HG02884 (cell line): ENCODE measurements around the gene EXTL1.

Source experiments
- ATAC-seq: cut with Tn5 transposase; IDR thresholded peaks from one replicate; pipeline ENCODE4 v1.9.1; 2021; ENCODE audit warnings: mild to moderate bottlenecking, moderate library complexity; ENCODE audit not compliant: unreplicated experiment

Gene EXTL1

DNA sequence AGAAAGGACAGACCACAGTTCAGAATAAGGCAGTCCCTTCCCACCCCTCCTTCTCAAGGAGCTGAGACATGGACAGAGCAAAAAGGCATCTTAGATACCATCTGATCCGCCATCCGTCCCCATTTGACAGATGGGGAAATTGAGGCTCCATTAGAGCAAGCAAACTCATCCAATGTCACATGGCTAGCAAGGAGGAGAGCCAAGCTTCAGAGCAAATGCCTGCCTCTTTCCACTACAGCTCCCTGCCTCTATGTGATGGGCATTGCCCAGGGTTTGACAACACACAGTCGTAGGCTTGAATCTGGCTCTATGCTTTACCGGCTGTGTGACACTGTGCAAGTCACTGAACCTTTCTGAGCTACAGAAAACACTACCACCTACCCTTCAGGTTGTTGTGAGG is 20.4 kb downstream of the EXTL1 start:
- no peak for ATAC-seq

GRCh38 chr1:26043765-26044164 is 22.2 kb downstream of the EXTL1 start:
- no peak for ATAC-seq

GRCh38 chr1:26044414-26044813 is 22.8 kb downstream of the EXTL1 start:
- ATAC-seq: no peak

DNA sequence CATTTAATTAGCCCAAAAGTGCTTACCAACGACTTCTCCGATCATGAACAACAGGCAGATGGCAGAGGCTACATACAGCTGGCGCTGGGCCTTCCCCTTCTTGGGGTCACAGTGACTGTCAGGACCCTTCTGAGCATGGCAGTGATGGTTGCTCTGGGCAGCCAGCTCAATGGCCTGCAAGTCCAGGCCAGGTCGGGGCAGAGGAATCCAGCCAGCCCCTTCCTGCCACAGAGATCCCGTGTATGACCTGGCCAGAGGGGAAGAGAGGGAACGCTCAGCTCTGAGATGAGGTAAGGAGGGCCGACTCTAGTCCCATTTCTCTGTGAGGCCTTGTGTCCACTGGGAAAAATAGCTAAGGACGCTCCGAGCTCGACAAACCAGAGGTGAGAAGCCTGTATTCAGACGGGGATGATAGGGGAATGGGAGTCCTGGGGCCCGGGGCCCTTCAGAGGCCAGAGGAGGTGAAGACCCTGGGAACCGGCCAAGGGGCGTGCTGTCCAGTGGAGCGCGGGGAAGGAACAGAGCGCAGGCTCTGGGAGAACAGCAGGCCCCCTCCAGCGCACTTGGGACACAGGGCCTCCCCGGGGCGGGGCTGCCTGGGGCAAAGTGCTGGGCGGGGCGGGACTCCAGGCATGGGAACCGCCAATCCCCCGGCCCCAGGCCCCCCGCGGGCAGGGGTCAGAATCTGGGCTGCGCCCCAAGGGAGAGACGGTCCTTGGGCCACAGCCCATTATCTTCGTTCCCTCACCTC is 23.6 kb downstream of the EXTL1 start:
- ATAC-seq: no peak

DNA sequence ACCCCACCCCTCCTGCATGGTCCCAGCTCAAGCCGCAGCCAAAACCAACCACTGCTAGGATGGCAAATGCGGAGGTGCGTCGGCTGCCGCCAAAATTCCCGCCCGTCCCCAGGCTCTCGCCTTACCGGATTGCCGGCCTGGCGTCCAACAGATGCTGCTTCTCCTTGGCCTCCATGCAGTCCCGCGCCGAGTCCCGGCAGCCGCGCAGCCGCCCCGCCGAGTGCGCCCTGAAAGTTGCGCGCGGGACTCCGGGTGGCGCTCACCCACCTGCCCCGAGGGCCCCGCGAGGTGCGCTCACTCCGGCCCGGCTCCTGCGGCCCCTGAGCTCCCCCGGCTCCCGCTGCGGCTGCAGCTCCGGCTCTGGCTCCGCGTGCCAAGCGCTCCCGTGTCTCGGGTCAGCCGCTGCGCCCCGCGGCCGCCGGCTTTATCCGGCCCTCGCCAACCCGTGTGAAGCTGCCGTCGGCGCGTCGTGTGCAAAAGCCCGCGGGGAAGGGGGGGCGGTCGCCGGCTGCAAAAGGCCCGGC is 24.2 kb downstream of the EXTL1 start, which contains the start of gene SLC30A2:
Gene SLC30A2, minus strand, starts transcription at position 397 of the 524 bp plus-strand sequence. Its CDS starts 222 bp downstream, at position 175.
- ATAC-seq: no peak

GRCh38 chr1:26046246-26047095 is 24.9 kb downstream of the EXTL1 start:
- ATAC-seq: no peak

GRCh38 chr1:26047278-26047874 is 25.8 kb downstream of the EXTL1 start:
- ATAC-seq: no peak

DNA sequence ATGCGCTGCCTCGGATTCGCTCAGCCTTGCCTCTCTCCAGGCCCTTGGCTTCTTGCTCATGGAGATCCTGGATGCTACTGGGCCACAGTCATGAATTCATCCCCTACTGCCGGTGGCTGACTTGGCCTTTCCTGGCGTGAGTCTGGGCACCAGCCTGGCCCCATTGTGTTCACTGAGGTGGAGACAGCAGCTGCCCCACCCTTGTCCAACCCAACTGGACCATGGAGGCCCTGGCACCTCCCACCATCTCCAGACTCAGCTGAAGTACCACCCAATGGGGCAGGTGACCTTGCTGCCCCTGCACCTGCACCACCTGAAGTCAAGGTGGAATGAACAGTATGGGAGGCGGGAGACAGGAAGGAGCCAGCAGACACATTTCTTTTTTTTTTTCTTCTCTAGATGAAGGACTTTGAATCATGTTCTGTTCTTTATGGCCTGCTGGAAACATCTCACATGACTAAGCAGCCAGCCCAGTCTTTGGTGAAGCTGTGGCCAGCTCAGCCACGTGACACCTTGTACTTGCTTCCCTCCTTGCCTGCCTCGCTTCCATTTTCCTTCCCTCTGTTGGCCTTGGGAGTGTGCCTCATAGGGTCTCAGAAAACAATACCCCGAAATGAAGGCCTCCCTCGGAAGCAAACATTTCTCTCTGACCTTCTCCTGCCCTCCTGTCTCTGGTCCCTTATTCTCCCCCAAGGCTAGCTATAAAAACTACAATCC is 28.1 kb downstream of the EXTL1 start:
- ATAC-seq: no peak

DNA sequence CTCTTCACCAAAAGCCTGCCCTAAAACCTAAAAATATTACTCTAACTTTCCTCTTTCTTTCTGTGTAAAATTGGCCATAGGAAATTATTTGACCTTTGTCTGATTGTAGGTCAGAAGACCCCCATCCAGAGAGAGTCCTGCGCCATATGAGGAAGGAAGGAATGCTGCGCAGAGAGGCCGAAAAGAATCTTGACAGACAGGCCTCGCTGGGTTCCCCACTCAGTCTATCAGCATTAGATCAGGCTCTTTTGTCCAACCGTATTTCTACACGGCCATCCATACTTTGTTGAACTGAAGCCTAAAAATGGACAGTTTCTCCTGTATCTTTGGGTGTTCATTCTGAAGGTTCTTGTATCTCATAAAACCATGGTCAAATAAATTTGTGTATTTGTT is 28.7 kb downstream of the EXTL1 start:
- ATAC-seq: no peak

- no peak for ATAC-seq
Observed at GRCh38 chr1:26053718-26054560, 32.4 kb downstream of the EXTL1 start.

DNA sequence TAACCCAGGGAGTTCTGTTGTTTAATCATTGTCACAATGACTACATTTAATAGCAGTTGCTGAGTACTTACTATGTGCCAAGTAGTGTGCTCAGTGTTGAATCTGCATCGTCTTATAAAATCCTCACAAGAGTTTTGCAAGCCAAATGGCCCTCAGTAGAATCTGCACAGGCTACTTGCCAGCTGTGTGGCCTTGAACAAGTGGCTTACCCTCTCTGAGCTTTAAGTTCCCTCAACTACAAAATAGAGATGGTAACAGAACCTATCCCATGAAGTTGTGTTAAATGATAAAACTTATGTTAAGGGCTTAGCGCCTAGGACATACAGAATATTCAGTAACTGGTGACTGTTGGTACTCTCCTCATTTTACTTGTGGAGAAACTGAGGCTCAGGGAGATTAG is 33.5 kb downstream of the EXTL1 start:
- ATAC-seq: no peak

DNA sequence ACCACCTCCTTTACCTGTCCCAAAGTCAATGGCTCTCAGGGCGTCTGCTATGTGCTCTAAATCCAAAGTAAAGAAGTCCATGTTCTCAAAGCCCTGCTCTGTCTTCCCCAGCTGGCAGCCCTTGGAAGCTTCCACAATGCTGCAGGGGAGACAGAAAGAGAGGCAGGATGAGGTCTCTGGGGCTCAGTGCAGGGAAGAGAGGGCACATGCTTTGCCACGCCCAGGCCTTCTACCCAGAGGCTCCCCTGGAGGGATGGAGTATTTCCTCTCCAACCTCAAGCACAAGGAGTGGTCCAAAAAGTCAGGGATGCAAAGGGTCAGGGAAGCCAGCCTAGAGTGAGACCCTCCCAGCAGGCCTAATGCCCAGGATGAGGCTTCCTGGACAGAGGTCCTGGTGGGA is 35.6 kb downstream of the EXTL1 start:
- no peak for ATAC-seq

GRCh38 chr1:26058052-26058595 is 36.5 kb downstream of the EXTL1 start:
- no peak for ATAC-seq

- ATAC-seq: no peak
Observed at GRCh38 chr1:26059906-26060305, 38.3 kb downstream of the EXTL1 start.

- ATAC-seq: no peak
Observed at GRCh38 chr1:26060832-26061574, 39.4 kb downstream of the EXTL1 start.

DNA sequence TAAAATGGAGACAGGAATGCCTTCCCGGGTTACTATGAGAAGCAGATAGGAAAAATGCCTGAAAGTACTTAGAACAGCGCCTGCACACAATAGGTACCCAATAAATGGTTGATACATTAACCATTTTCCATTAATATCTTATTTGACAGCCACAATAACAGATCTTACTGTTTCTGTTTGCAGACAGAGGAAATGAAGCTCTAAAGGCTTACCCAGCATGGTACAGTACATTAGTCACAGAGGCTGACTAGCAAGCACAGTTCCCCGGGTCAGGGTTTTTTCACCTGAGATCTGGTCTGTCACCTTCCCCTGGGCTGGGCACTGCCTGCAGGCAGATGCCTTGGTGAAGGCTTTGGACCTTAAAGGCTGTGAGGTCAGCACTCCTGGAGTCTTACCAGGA is 43.0 kb downstream of the EXTL1 start:
- no peak for ATAC-seq

DNA sequence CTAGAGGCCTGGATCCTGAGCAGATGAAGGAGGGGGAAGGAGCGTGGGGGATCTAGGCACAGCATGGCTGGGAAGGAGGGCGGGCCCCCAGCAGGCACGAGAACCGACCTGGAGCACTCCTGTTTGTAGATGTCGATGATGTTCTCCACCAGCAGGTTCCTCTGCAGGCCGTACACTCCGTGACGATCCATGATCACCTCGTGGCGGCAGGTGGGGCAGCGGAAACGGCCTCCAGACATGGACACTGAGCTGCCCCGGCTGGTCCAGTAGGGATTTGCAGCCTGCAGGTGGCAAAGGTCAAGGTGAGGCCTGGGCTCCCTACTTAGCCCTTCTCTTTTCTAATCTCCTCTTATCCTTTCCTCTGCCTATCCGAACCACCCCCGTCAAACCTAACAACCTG is 44.6 kb downstream of the EXTL1 start:
- ATAC-seq: no peak

GRCh38 chr1:26066857-26067256 is 45.3 kb downstream of the EXTL1 start:
- no peak for ATAC-seq

DNA sequence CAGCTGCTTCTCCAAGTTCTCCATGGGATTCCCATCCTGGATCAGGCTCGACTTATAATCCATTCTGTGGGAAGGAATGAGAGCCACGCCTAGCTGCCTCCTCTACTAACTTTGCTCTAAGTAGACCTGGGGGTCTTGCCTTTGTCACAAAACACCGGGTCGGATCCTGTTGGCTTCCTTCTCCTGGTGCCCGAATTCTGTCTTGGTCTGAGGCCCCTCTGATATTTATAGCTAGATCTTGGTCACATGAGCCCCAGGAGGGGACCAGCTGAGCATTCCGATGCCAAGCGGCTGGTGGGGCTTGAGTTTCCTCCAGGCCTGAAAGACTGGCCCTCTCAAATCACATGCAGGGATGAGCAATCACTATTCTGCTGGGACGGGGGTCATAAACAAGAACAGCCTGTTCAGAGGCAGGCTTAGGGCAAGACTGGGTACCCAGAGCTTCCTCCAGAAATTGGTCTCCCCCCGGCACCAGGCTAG is 45.9 kb downstream of the EXTL1 start, which contains the start of gene TRIM63:
Gene TRIM63, minus strand, starts transcription at position 199 of the 480 bp plus-strand sequence. Its CDS starts 136 bp downstream, at position 63.
- ATAC-seq: no peak
